Activated T-helper 17 cell treated with anti-CD3 and anti-CD28 coated beads, Interleukin-2, amount 50 U/mL, for 72 hours (primary cell): ENCODE results near the gene FOXJ1. TPM values are rescaled to one million over a fixed set of nuclear protein-coding genes. Genes with fewer than 3 reads are reported as not detected.

ENCODE experiments used
- ATAC-seq: fragments of 150-1000 bp; cut with Tn5 transposase; replicated peaks from 2 replicates; pipeline ENCODE4 v1.10.0; 2021; ENCODE audit warnings: mild to moderate bottlenecking, moderate library complexity
- H3K27ac Mint-ChIP-seq: one replicate; pipeline ENCODE4 v1.8.0; 2022; ENCODE audit warnings: mixed read lengths
- H3K27me3 Mint-ChIP-seq: one replicate; pipeline ENCODE4 v1.8.0; 2022; ENCODE audit warnings: mixed read lengths
- H3K36me3 Mint-ChIP-seq: one replicate; pipeline ENCODE4 v1.8.0; 2022; ENCODE audit warnings: low read depth, mild to moderate bottlenecking, mixed read lengths
- H3K4me1 Mint-ChIP-seq: one replicate; pipeline ENCODE4 v1.8.0; 2022; ENCODE audit warnings: mixed read lengths
- H3K4me3 Mint-ChIP-seq: one replicate; pipeline ENCODE4 v1.8.0; 2022; ENCODE audit warnings: mild to moderate bottlenecking, mixed read lengths
- H3K9me3 Mint-ChIP-seq: one replicate; pipeline ENCODE4 v1.8.0; 2022; ENCODE audit warnings: mixed read lengths
- total RNA-seq, 2 donors: library from RNA; stranded (reverse); gene quantifications; one replicate each; pipeline ENCODE4 v1.2.3, GENCODE V29; 2022

FOXJ1 gene
- total RNA-seq, 2 donors from 2014 or later, result 0.15 TPM; not detected in 1

- no peaks in the 10 kb centered on the region for H3K9me3 Mint-ChIP-seq
- H3K4me1 Mint-ChIP-seq, result no peaks in the 10 kb centered on the region
- H3K27me3 Mint-ChIP-seq, result no peaks in the 10 kb centered on the region
- peak overlapping the region; percentile 46 for H3K27ac Mint-ChIP-seq
- no peak for ATAC-seq
- H3K36me3 Mint-ChIP-seq, result peaks cover 14% of the 10 kb centered on the region
- no peak overlapping the region for H3K4me3 Mint-ChIP-seq
Measured at GRCh38 chr17:76170114-76170513, 29.1 kb upstream of the FOXJ1 start.

GRCh38 chr17:76166906-76167305 is 25.9 kb upstream of the FOXJ1 start:
- Mint-ChIP-seq H3K4me3 (no peak overlapping the region), H3K9me3 (no peaks in the 10 kb centered on the region), H3K36me3 (peaks cover 38% of the 10 kb centered on the region), H3K27me3 (no peaks in the 10 kb centered on the region), H3K4me1 (peaks cover 5% of the 10 kb centered on the region), H3K27ac (no peak overlapping the region)
- no peak for ATAC-seq

DNA sequence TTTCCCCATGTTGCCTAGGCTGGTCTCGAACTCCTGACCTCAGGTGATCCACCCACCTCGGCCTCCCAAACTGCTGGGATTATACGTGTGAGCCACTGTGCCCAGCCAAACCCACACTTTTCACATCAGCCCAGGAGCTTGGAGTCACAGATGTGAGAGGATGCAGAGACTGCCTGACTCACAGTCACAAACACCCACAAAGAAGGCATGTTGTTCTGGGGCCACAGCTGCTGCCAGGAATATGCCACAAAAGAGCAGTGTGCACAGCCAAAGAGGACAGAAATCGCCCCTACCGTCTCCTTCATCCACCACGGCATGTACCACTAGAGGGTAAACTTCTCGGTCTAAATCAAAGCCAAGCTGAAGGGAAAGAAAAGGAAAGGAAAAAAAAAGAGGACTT is 25.1 kb upstream of the FOXJ1 start:
- Mint-ChIP-seq H3K4me3 (no peak overlapping the region), H3K27me3 (no peaks in the 10 kb centered on the region), H3K9me3 (no peaks in the 10 kb centered on the region), H3K36me3 (peaks cover 46% of the 10 kb centered on the region), H3K27ac (peak overlapping the region; percentile 8), H3K4me1 (peaks cover 5% of the 10 kb centered on the region)
- ATAC-seq, result peak; percentile 93

DNA sequence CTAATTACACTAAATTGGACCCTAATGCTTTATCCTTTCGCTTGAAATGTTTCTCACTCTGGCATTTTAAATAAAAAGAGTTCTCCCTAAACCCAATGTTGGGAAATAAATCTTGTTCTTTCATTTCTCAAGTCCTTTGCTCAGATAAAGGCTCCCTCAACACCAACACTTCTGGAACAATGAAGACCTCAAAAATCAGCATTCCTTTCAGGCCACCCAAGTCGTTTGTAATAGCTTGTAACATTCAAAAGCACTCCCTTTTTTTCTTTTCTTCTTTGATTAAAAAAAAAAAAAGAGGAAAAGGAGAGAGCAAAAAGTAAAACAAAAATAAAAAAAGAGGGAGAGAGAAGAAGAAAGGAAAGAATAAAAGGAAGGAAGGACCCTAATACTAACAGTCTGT is 23.3 kb upstream of the FOXJ1 start:
- peaks cover 50% of the 10 kb centered on the region for H3K36me3 Mint-ChIP-seq
- H3K9me3 Mint-ChIP-seq, result no peaks in the 10 kb centered on the region
- no peaks in the 10 kb centered on the region for H3K27me3 Mint-ChIP-seq

GRCh38 chr17:76163919-76164318 is 22.9 kb upstream of the FOXJ1 start:
- no peaks in the 10 kb centered on the region for H3K27me3 Mint-ChIP-seq
- no peaks in the 10 kb centered on the region for H3K9me3 Mint-ChIP-seq
- H3K27ac Mint-ChIP-seq, result peak overlapping the region; percentile 9
- H3K36me3 Mint-ChIP-seq, result peaks cover 50% of the 10 kb centered on the region
- ATAC-seq, result no peak
- H3K4me3 Mint-ChIP-seq, result no peak overlapping the region
- peaks cover 5% of the 10 kb centered on the region for H3K4me1 Mint-ChIP-seq

More for the DNA sequence above, 23.3 kb upstream of the FOXJ1 start:
- no peak overlapping the region for H3K4me3 Mint-ChIP-seq
- H3K4me1 Mint-ChIP-seq, result peaks cover 5% of the 10 kb centered on the region
- H3K27ac Mint-ChIP-seq, result no peak overlapping the region
- ATAC-seq, result no peak

DNA sequence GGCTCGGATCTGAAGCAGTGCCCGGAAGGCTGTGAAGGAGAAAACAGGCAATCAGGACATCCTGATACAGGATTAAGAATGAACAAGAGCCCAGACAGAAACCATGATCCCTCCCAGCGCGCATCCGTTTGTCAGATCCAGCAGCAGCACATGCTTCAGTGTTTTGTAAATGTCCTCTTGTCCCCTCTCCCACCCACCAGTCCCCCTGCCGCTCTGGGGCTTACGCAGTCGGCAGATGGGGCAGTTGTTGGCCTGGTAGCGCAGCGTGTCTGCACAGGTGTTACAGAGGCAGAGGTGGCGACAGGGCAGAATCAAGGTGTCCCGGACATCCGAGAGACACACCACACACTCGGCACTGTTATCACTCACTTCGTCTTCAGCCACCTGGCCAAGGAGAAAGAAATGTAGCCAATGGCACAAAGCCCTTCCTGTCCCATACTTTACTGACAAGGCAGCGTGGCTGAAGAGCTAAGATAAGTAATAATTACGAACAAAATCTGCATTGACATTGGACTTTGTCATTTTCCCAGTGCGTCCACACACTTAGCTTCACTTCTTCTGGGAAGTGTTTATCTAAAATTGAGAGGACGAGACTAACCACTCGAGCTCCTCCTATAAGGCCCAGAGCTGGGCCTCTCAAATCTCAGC is 20.7 kb upstream of the FOXJ1 start:
- no peaks in the 10 kb centered on the region for H3K27me3 Mint-ChIP-seq
- peak overlapping the region; percentile 51 for H3K27ac Mint-ChIP-seq
- H3K9me3 Mint-ChIP-seq, result no peaks in the 10 kb centered on the region
- H3K36me3 Mint-ChIP-seq, result peaks cover 57% of the 10 kb centered on the region
- no peak overlapping the region for H3K4me3 Mint-ChIP-seq
- no peak for ATAC-seq
- peaks cover 5% of the 10 kb centered on the region for H3K4me1 Mint-ChIP-seq

- no peak overlapping the region for H3K27ac Mint-ChIP-seq
- ATAC-seq, result no peak
- H3K36me3 Mint-ChIP-seq, result peaks cover 57% of the 10 kb centered on the region
- H3K4me3 Mint-ChIP-seq, result no peak overlapping the region
- H3K9me3 Mint-ChIP-seq, result no peaks in the 10 kb centered on the region
- H3K27me3 Mint-ChIP-seq, result no peaks in the 10 kb centered on the region
- peaks cover 5% of the 10 kb centered on the region for H3K4me1 Mint-ChIP-seq
Measured at GRCh38 chr17:76160896-76161528, 20.0 kb upstream of the FOXJ1 start.

DNA sequence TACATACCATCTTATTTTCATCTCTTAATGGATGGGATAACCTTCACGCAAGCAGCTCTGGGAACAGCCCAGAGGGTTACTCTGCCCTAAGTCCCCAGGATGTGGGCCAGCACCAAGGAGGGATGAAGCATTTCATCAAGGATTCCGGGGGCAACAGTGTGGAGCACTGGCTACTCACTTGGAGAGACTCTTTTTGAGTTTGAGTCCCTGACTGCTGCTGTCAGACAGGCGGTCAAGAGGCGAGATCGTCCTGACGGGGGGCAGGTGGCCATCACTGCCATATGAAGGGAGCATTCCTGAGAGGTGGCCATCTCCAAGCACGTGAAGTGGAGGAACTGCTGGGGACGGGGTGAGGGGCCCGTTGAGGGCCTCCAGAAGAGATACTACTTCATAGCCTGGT is 18.1 kb upstream of the FOXJ1 start:
- Mint-ChIP-seq H3K27me3 (no peaks in the 10 kb centered on the region), H3K4me3 (no peak overlapping the region), H3K36me3 (peaks cover 50% of the 10 kb centered on the region), H3K4me1 (peaks cover 5% of the 10 kb centered on the region), H3K9me3 (no peaks in the 10 kb centered on the region), H3K27ac (no peak overlapping the region)
- ATAC-seq, result no peak

- ATAC-seq, result no peak
- Mint-ChIP-seq H3K9me3 (no peaks in the 10 kb centered on the region), H3K4me3 (no peak overlapping the region), H3K27me3 (no peaks in the 10 kb centered on the region), H3K27ac (no peak overlapping the region), H3K4me1 (peaks cover 2% of the 10 kb centered on the region), H3K36me3 (peaks cover 42% of the 10 kb centered on the region)
Measured at GRCh38 chr17:76157759-76158158, 16.7 kb upstream of the FOXJ1 start.

DNA sequence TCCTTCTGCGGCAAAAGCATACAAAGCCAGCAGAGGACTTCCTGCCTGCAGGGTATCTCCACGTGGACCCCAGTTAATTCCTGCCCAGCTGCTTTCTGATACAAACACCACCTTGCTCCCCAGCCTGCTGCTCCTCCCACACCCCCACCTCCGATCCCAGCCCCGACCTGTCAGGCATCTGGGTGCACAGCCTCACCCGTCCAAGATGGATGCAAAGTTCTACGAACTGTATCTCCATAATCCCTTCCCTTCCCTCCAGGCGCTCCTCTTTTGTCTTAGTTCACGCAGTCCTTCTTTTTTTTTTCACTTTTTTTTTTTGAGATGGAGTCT is 15.6 kb upstream of the FOXJ1 start:
- Mint-ChIP-seq H3K9me3 (no peaks in the 10 kb centered on the region), H3K27ac (peak overlapping the region; percentile 54), H3K4me1 (peaks cover 7% of the 10 kb centered on the region), H3K27me3 (no peaks in the 10 kb centered on the region), H3K36me3 (peaks cover 40% of the 10 kb centered on the region), H3K4me3 (no peak overlapping the region)
- ATAC-seq, result no peak

- Mint-ChIP-seq H3K27ac (peak overlapping the region; percentile 54), H3K4me1 (peaks cover 7% of the 10 kb centered on the region), H3K27me3 (no peaks in the 10 kb centered on the region), H3K9me3 (no peaks in the 10 kb centered on the region), H3K4me3 (no peak overlapping the region), H3K36me3 (peaks cover 35% of the 10 kb centered on the region)
- ATAC-seq, result no peak
Measured at GRCh38 chr17:76155988-76156661, 15.1 kb upstream of the FOXJ1 start.

GRCh38 chr17:76154936-76155845 is 14.1 kb upstream of the FOXJ1 start:
- peaks cover 34% of the 10 kb centered on the region for H3K36me3 Mint-ChIP-seq
- H3K27me3 Mint-ChIP-seq, result no peaks in the 10 kb centered on the region
- no peak for ATAC-seq
- H3K27ac Mint-ChIP-seq, result no peak overlapping the region
- H3K9me3 Mint-ChIP-seq, result no peaks in the 10 kb centered on the region
- H3K4me1 Mint-ChIP-seq, result peaks cover 7% of the 10 kb centered on the region
- H3K4me3 Mint-ChIP-seq, result no peak overlapping the region

GRCh38 chr17:76154292-76154691 is 13.2 kb upstream of the FOXJ1 start:
- Mint-ChIP-seq H3K4me3 (no peak overlapping the region), H3K36me3 (peaks cover 30% of the 10 kb centered on the region), H3K27me3 (no peaks in the 10 kb centered on the region), H3K4me1 (peaks cover 7% of the 10 kb centered on the region), H3K27ac (no peak overlapping the region), H3K9me3 (no peaks in the 10 kb centered on the region)
- no peak for ATAC-seq

DNA sequence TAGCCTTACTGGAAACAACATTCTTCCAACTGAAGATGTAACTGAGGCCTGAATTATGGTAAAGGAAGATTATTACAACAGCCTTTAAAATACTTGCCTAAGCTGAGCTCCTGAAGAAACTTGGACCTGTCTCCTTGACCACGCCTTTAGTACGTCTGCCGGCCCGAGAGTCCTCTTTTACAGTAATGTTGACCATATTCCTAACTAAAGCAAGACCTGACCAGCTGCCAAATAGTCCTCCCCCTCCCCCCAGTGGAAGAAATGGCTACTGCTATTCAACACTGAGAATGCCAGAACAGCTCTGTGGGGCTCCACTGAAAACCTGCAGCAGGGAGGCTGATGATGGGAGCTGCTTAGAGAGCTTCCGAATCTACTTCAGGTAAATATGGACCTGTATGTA is 12.6 kb upstream of the FOXJ1 start:
- H3K4me1 Mint-ChIP-seq, result peaks cover 7% of the 10 kb centered on the region
- H3K27me3 Mint-ChIP-seq, result no peaks in the 10 kb centered on the region
- no peak for ATAC-seq
- no peaks in the 10 kb centered on the region for H3K9me3 Mint-ChIP-seq
- no peak overlapping the region for H3K4me3 Mint-ChIP-seq
- H3K36me3 Mint-ChIP-seq, result peaks cover 28% of the 10 kb centered on the region
- H3K27ac Mint-ChIP-seq, result no peak overlapping the region
